HG03135 (cell line): Measurements from ENCODE around the gene KXD1.
A peak's percentile ranks its signal among the peaks of the same experiment; 100 is the strongest.
"Not testable (repeated sequence)": the region's sequence is repeated elsewhere in the genome, so short reads cannot be mapped to it uniquely, and the experiment has no call there.

Source experiments
- ATAC-seq: cut with Tn5 transposase; IDR thresholded peaks from one replicate; pipeline ENCODE4 v1.9.1; 2021; ENCODE audit warnings: mild to moderate bottlenecking, moderate library complexity; ENCODE audit not compliant: unreplicated experiment

KXD1 gene

GRCh38 chr19:18533058-18533457 is 24.6 kb upstream of the KXD1 start:
- ATAC-seq, result no peak

GRCh38 chr19:18536475-18536874 is 21.2 kb upstream of the KXD1 start:
- no peak for ATAC-seq

GRCh38 chr19:18537431-18537830 is 20.2 kb upstream of the KXD1 start:
- no peak for ATAC-seq

- ATAC-seq, result no peak
Observed at GRCh38 chr19:18538115-18538514, 19.6 kb upstream of the KXD1 start.

- no peak for ATAC-seq
Observed at GRCh38 chr19:18539372-18539771, 18.3 kb upstream of the KXD1 start.

GRCh38 chr19:18540200-18540599 is 17.5 kb upstream of the KXD1 start:
- ATAC-seq, result not testable (repeated sequence)

GRCh38 chr19:18541258-18541991 is 16.2 kb upstream of the KXD1 start:
- no peak for ATAC-seq

- no peak for ATAC-seq
Observed at GRCh38 chr19:18541992-18542940, 15.4 kb upstream of the KXD1 start.

GRCh38 chr19:18542941-18543813 is 14.5 kb upstream of the KXD1 start, which contains the start of gene FKBP8:
TSS of gene FKBP8 (minus strand) at chr19:18543573. CDS start at chr19:18541970, 1,603 bp downstream.
- peak; percentile 83 for ATAC-seq

GRCh38 chr19:18543814-18544475 is 13.7 kb upstream of the KXD1 start:
- peak; percentile 45 for ATAC-seq

GRCh38 chr19:18551631-18552030 is 6.0 kb upstream of the KXD1 start:
- no peak for ATAC-seq

- ATAC-seq, result no peak
Observed at GRCh38 chr19:18558202-18558555, 509 bp downstream of the KXD1 start.

- ATAC-seq, result no peak
Observed at GRCh38 chr19:18558604-18559003, 934 bp downstream of the KXD1 start.

GRCh38 chr19:18559685-18560084 is 2.0 kb downstream of the KXD1 start:
- no peak for ATAC-seq

GRCh38 chr19:18562086-18562485 is 4.4 kb downstream of the KXD1 start:
- ATAC-seq, result no peak

GRCh38 chr19:18566953-18567352 is 9.3 kb downstream of the KXD1 start:
- no peak for ATAC-seq

GRCh38 chr19:18568367-18568766 is 10.7 kb downstream of the KXD1 start:
- no peak for ATAC-seq

- peak; percentile 87 for ATAC-seq
Observed at GRCh38 chr19:18571564-18572344, 14.1 kb downstream of the KXD1 start, which contains the start of gene UBA52. TSS of gene UBA52 (plus strand) at chr19:18571857. CDS start at chr19:18573301, 1,444 bp downstream.

- no peak for ATAC-seq
Observed at GRCh38 chr19:18574691-18575291, 17.1 kb downstream of the KXD1 start.
